Suprapubic skin (tissue), 3 donors: ENCODE data around the gene RFC2.

Experiments
- POLR2AphosphoS5 ChIP-seq, 3 donors: sonication (generic); formaldehyde crosslinking; IDR thresholded peaks; one replicate each; pipeline ENCODE4 v1.6.1; 2017; ENCODE audit warnings: antibody characterized with exemption in 3 of 3
- TF ChIP-seq, protein P1 (sequence below), 2 donors: fragments of 200-600 bp in 1 of 2; fragments of 450-650 bp in 1 of 2; sonication (generic) in 1 of 2; IDR thresholded peaks; one replicate each; pipeline ENCODE4 v1.5.1; 2016 to 2019; ENCODE audit warnings: antibody characterized with exemption in 2 of 2, mild to moderate bottlenecking in 1 of 2, moderate library complexity in 1 of 2

DNA sequence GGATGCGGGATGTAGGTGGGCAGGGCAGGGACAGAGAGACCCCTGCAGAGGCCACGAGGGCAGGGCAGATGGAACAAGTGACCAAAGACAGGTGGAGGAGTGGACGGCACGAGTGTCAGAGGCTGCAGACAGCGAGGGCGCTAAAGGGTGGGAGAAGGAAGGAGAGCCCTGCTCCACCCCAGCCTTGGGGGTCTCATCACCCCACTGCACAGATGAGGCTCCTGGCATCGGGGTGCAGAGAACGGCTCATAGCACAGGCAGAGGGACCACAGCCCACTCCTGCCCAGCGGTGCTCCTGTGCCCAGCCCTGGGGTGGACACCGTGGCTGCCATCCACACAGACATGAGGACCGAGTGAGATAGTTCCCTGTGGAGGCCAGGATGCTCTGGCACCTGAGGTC, 46.6 kb downstream of the RFC2 start:
- TF ChIP-seq, protein P1, sequence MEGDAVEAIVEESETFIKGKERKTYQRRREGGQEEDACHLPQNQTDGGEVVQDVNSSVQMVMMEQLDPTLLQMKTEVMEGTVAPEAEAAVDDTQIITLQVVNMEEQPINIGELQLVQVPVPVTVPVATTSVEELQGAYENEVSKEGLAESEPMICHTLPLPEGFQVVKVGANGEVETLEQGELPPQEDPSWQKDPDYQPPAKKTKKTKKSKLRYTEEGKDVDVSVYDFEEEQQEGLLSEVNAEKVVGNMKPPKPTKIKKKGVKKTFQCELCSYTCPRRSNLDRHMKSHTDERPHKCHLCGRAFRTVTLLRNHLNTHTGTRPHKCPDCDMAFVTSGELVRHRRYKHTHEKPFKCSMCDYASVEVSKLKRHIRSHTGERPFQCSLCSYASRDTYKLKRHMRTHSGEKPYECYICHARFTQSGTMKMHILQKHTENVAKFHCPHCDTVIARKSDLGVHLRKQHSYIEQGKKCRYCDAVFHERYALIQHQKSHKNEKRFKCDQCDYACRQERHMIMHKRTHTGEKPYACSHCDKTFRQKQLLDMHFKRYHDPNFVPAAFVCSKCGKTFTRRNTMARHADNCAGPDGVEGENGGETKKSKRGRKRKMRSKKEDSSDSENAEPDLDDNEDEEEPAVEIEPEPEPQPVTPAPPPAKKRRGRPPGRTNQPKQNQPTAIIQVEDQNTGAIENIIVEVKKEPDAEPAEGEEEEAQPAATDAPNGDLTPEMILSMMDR (IDR thresholded peaks at IDR 0.05) = no peak
- no peak for TF ChIP-seq POLR2AphosphoS5 (IDR thresholded peaks at IDR 0.05)
